HG03521 (cell line): ENCODE data around the gene PRSS36.
"Not testable (repeated sequence)": the region's sequence is repeated elsewhere in the genome, so short reads cannot be mapped to it uniquely, and the experiment has no call there.

ENCODE experiments used
- ATAC-seq: cut with Tn5 transposase; IDR thresholded peaks from one replicate; pipeline ENCODE4 v1.9.1; 2021; ENCODE audit warnings: mild to moderate bottlenecking, moderate library complexity; ENCODE audit not compliant: unreplicated experiment

PRSS36 gene

GRCh38 chr16:31184888-31185287, 35.0 kb upstream of the PRSS36 start:
- no peak for ATAC-seq

GRCh38 chr16:31183432-31184428, 33.9 kb upstream of the PRSS36 start:
- ATAC-seq = no peak

GRCh38 chr16:31182391-31182790, 32.5 kb upstream of the PRSS36 start:
- ATAC-seq = no peak

- ATAC-seq = no peak
These were observed 31.4 kb upstream of the PRSS36 start for GRCh38 chr16:31181102-31181830.

- peak; percentile 66 for ATAC-seq
These were observed 30.0 kb upstream of the PRSS36 start, which contains the start of gene FUS for GRCh38 chr16:31179747-31180459. FUS (plus strand) TSS chr16:31180139; CDS start chr16:31180215, 76 bp downstream.

GRCh38 chr16:31179219-31179746, 29.4 kb upstream of the PRSS36 start:
- no peak for ATAC-seq

- no peak for ATAC-seq
These were observed 27.3 kb upstream of the PRSS36 start for GRCh38 chr16:31177136-31177535.

- not testable (repeated sequence) for ATAC-seq
These were observed 20.2 kb upstream of the PRSS36 start for GRCh38 chr16:31170048-31170447.

GRCh38 chr16:31168848-31169247, 19.0 kb upstream of the PRSS36 start:
- ATAC-seq = no peak

- no peak for ATAC-seq
These were observed 17.4 kb upstream of the PRSS36 start for GRCh38 chr16:31167315-31167714.

- ATAC-seq = no peak
These were observed 7.3 kb upstream of the PRSS36 start for GRCh38 chr16:31157136-31157535.

- ATAC-seq = not testable (repeated sequence)
These were observed 1.1 kb upstream of the PRSS36 start for GRCh38 chr16:31150976-31151375.

GRCh38 chr16:31149332-31149731, 534 bp downstream of the PRSS36 start:
- no peak for ATAC-seq

- ATAC-seq = no peak
These were observed 970 bp downstream of the PRSS36 start for GRCh38 chr16:31148896-31149295.

GRCh38 chr16:31148281-31148728, 1.6 kb downstream of the PRSS36 start:
- ATAC-seq = no peak

GRCh38 chr16:31147574-31147973, 2.3 kb downstream of the PRSS36 start:
- no peak for ATAC-seq

- no peak for ATAC-seq
These were observed 4.4 kb downstream of the PRSS36 start for GRCh38 chr16:31145398-31145990.

GRCh38 chr16:31144418-31144817, 5.4 kb downstream of the PRSS36 start:
- ATAC-seq = not testable (repeated sequence)

GRCh38 chr16:31143694-31144148, 6.1 kb downstream of the PRSS36 start:
- ATAC-seq = no peak

GRCh38 chr16:31143011-31143693, 6.7 kb downstream of the PRSS36 start:
- no peak for ATAC-seq
